GM12891 (cell line): ENCODE results near the gene PAFAH1B2.

Source experiments
- PAX5 ChIP-seq: IDR thresholded peaks from 2 replicates; pipeline ENCODE4 v1.6.1; 2011; ENCODE audit warnings: low read length, moderate library complexity, mild to moderate bottlenecking; ENCODE audit not compliant: insufficient read depth, severe bottlenecking
- POLR2A ChIP-seq: IDR thresholded peaks from 2 replicates; pipeline ENCODE4 v1.6.1; 2011; ENCODE audit warnings: low read depth, low read length, control low read depth
- POLR2AphosphoS5 ChIP-seq: IDR thresholded peaks from 2 replicates; pipeline ENCODE4 v1.6.1; 2011; ENCODE audit warnings: low read depth, low read length, control low read depth
- POU2F2 ChIP-seq: IDR thresholded peaks from 2 replicates; pipeline ENCODE4 v1.6.1; 2011; ENCODE audit warnings: low read depth, mild to moderate bottlenecking, control low read depth, low read length, moderate library complexity
- SPI1 ChIP-seq: IDR thresholded peaks from 2 replicates; pipeline ENCODE4 v1.6.1; 2011; ENCODE audit warnings: low read depth, low read length, control low read depth

DNA sequence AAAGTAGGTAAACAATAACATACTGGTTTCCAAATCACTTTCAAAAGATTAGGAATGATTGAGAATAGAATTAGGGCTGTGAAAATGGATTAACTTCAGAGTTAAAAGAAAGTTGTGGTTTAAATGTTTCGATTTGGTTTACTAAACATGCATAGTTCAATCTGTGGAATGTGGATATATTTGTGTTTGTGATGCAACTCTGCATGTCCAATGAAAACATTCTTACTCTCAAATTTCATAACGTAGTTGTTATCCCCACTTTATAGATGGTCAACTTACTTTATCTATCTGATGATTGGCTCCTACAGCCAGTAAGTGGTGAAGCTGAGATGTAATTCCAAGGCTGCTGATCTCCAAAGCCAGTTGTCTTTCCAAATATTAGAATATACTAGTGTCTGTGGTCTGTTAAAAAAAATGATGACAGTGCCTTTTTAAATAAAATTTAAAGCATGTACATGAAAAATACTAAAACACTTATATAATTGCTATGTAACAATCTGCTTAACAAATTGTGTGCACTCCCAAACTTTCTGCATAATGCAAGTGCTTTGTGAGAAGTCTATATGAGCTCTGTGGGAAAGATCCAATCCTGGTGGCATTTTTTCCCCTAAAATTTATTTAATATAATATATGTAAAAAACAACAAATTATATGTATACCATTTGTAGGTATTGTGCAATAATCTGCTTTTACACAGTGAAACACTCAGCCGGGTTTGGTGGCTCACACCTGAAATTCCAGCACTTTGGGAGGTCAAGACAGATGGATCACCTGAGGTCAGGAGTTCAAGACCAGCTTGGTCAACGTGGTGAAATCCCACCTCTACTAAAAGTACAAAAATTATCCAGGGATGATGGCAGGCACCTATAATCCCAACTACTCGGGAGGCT lies 36.1 kb upstream of the PAFAH1B2 start:
- TF ChIP-seq SPI1 (no peak), POLR2A (no peak), POLR2AphosphoS5 (no peak), PAX5 (no peak), POU2F2 (no peak)
